ENCODE results near the gene ALDH1L1.

ALDH1L1 gene

DNA sequence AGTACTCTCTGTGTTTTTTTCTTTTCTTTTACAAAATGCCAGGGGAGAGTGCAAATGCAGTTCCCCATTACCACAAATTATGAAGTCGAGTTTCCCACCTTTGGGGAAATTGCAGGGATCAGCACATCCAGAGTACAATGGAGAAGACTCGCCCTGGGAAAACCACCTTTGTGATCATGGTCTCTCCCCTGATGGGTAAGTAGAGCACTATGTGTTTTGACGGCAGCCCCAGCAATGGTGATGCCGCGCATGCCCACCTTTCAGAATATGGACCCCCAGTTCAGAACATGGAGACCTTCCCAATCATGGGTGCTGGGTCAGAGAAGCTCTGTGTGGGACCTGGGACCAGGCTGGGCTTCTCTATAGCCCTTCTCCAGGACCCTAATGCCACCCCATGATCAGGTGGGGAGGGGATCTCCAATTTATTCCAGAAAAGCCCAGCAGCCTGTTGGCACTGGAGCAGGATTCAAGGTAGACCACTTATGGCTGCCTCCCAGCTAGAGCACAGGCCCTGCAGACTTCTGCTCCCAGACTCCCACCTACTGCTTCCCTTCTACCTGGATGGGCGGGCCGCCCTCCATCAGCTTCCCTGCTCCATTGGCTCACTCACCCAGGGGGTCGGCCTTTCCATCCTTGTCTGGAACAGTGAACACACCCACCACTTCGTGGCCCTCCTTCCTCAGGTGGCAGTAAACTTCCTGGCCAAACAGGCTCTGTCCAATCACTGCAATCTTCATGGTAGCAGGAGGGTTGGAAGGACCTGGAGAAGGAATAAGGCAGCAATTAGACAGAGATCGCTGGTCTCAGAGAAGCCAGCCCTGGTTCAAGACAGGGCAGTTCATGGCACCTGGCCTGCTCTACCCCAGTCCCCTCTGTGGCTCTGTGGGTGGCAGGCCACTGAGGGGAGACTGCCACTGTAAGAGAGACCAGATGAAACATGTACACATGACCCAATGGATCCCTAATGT lies 19.9 kb downstream of the ALDH1L1 start:
- no peak overlapping the region for H3K4me3 ChIP-seq (ENCODE audit: low read length)
- no peak for TF ChIP-seq CTCF (conservative IDR thresholded peaks at IDR 0.05; ENCODE audit: low read length)
- DNase-seq (ENCODE audit: low read depth): no peak

DNA sequence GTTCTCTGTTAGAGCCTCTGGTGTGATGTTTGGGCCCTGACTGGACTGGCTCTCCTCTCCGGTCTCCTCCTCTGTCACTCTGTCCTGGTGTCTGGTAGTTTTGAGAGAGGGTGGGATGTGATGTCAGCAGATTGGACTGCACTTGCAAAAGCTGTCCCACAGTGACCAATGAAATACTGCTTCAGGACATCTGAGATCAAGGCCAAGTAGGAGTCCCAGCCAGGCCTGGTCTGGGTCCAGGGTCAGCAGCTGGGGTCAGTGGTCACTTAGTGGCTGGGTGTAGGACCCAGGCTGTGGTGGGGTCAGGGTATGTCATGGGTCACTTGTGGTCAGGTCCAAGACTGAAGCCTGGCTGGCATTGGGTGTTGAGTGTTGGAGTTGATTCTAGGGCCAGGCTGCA lies 20.9 kb downstream of the ALDH1L1 start:
- no peak for DNase-seq (ENCODE audit: low read depth)
- H3K4me3 ChIP-seq (ENCODE audit: low read length): no peak overlapping the region
- no peak for TF ChIP-seq CTCF (conservative IDR thresholded peaks at IDR 0.05; ENCODE audit: low read length)

- no peak for DNase-seq (ENCODE audit: low read depth)
- TF ChIP-seq CTCF (conservative IDR thresholded peaks at IDR 0.05; ENCODE audit: low read length): no peak
These were observed 21.4 kb downstream of the ALDH1L1 start for GRCh38 chr3:126158912-126159454.

GRCh38 chr3:126158016-126158911 lies 22.1 kb downstream of the ALDH1L1 start:
- no peak overlapping the region for H3K4me3 ChIP-seq (ENCODE audit: low read length)
- no peak for TF ChIP-seq CTCF (conservative IDR thresholded peaks at IDR 0.05; ENCODE audit: low read length)
- no peak for DNase-seq (ENCODE audit: low read depth)

More at GRCh38 chr3:126158912-126159454, 21.4 kb downstream of the ALDH1L1 start:
- H3K4me3 ChIP-seq (ENCODE audit: low read length): no peak overlapping the region

GRCh38 chr3:126157083-126157768 lies 23.2 kb downstream of the ALDH1L1 start:
- H3K4me3 ChIP-seq (ENCODE audit: low read length): no peak overlapping the region
- DNase-seq (ENCODE audit: low read depth): no peak
- no peak for TF ChIP-seq CTCF (conservative IDR thresholded peaks at IDR 0.05; ENCODE audit: low read length)

DNA sequence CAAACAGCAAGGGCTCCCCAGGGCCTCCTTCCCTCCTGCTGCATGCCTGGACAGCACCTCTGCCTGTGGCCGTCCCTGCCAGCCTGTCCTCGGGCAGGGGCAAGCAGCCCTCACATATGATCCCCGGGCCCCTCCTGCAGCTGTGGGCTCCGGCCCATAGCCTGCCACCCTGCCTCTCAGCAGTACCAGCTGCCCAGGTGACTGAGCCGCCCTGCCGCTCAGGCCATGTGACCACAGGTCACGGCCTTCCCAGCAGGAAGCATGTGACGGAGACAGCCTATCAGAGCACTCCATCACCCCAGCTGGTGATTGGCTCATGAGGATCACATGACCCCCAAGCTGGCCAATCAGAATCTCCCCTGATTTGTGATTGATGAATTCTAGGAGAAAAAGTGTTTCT lies 23.9 kb downstream of the ALDH1L1 start:
- H3K4me3 ChIP-seq (ENCODE audit: low read length): no peak overlapping the region
- no peak for TF ChIP-seq CTCF (conservative IDR thresholded peaks at IDR 0.05; ENCODE audit: low read length)
- DNase-seq (ENCODE audit: low read depth): no peak
